Skeletal muscle tissue (tissue), 4 donors: ENCODE data around the gene AGPAT3. TPM values are rescaled to one million over a fixed set of nuclear protein-coding genes. Genes with fewer than 3 reads are reported as not detected.
A peak's percentile ranks its signal among the peaks of the same experiment; 100 is the strongest.

ENCODE experiments used
- H3K27ac ChIP-seq: one replicate; pipeline ENCODE4 v1.7.0; 2013; ENCODE audit warnings: mild to moderate bottlenecking, low read depth, low read length, inconsistent platforms
- H3K27me3 ChIP-seq, 3 donors: one replicate each; pipeline ENCODE4 v1.7.0; 2013; ENCODE audit warnings: low read length in 3 of 3; ENCODE audit not compliant: control insufficient read depth in 3 of 3, insufficient read depth in 3 of 3
- H3K36me3 ChIP-seq, 3 donors: one replicate each; pipeline ENCODE4 v1.7.0; 2013; ENCODE audit warnings: low read length in 3 of 3; ENCODE audit not compliant: control insufficient read depth in 3 of 3, insufficient read depth in 3 of 3
- H3K4me1 ChIP-seq, 3 donors: one replicate each; pipeline ENCODE4 v1.7.0; 2013; ENCODE audit warnings: low read length in 3 of 3, mild to moderate bottlenecking in 3 of 3; ENCODE audit not compliant: control insufficient read depth in 3 of 3, insufficient read depth in 3 of 3
- H3K4me3 ChIP-seq, 3 donors: one replicate each; pipeline ENCODE4 v1.7.0; 2013; ENCODE audit warnings: low read length in 3 of 3
- H3K9ac ChIP-seq, 3 donors: one replicate each; pipeline ENCODE4 v1.7.0; 2013; ENCODE audit warnings: low read length in 3 of 3, mild to moderate bottlenecking in 3 of 3, moderate library complexity in 2 of 3, low read depth in 1 of 3
- H3K9me3 ChIP-seq, 3 donors: one replicate each; pipeline ENCODE4 v1.7.0; 2013; ENCODE audit warnings: low read length in 3 of 3; ENCODE audit not compliant: control insufficient read depth in 3 of 3
- total RNA-seq: library from RNA; depleted of rRNA; stranded (reverse); fragments of >200 nt; gene quantifications from one replicate; pipeline ENCODE4 v1.2.3, GENCODE V29; 2014
- donor health status: Osteomylitis.

The AGPAT3 gene
- total RNA-seq, 1 donor from 2014 or later: 16.7 TPM

DNA sequence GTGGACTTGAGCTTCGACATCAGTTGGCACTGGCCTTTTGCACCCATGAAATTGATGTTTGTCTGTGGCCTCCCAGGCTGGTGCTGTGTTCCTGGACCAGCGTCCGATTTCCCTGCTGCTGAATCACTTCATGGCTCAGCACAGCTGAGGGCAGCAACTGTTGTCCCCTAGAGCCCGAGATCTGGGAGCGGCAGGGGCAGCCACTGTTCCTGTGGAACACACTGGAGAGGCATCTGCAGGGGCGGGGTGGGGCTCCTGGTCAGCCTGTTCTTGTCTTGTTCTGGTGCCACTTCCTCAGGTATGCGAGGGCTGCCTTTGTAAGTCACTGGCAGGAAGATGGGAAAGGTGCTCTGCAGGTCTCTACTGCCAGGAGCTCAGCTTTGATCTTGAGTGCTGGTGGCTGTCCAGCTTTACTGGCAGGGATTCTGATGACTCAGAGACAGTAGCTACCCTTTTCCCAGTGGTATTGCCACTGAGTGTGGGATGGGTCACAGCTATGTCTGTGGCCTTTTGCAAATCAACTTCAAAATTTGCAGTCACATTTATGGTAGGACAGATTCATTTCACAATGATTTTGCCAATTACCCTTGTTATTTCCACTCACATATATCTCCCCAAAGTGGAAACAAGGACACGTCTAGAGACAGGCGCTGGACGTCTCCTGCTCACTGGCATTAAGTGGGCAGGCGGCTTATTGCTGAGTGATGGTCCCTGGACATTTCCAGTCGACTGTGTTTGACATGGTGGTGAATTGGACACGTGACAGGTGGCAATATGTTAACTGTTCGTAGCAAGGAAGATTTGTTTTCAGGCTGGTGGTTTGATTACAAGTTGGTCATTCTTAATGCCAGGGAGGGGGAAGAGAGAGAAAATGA, 15.3 kb downstream of the AGPAT3 start:
- Histone ChIP-seq H3K27ac (peak overlapping the region; percentile 69), H3K9ac (peak overlapping the region in 2 of 3 donors; percentile 57 to 59)

DNA sequence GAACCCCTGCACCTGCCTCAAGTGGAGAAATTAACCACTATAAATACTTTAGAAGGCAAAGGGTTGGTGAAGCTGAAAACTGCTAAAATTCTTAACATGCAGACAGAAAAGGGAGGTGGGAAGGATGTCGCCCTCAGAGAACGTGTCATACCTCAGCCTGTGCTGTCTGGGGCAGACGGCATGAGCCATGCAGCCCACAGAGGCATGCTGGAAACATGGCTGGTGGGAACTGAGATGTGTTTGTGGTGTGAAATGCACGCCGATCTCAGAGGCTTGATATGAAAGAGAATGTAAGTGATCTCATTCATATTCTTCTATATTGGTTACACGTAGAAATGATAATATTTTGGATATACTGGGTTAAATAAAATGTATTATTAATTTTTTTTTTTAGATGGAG, 16.3 kb downstream of the AGPAT3 start:
- no peaks in the 10 kb centered on the region for H3K27me3 ChIP-seq
- no peak overlapping the region for H3K4me3 ChIP-seq
- H3K9me3 ChIP-seq: no peaks in the 10 kb centered on the region
- no peak overlapping the region for H3K27ac ChIP-seq
- peaks cover 0 to 6% (median 5%) of the 10 kb centered on the region in 3 donors for H3K36me3 ChIP-seq
- no peak overlapping the region for H3K9ac ChIP-seq
- H3K4me1 ChIP-seq: peaks cover 21 to 45% (median 37%) of the 10 kb centered on the region in 3 donors

More for the DNA sequence above, 15.3 kb downstream of the AGPAT3 start:
- H3K9me3 ChIP-seq: no peaks in the 10 kb centered on the region
- H3K36me3 ChIP-seq: peaks cover 0 to 6% (median 5%) of the 10 kb centered on the region in 3 donors
- H3K4me3 ChIP-seq: peak overlapping the region in 1 of 3 donors; percentile 53
- H3K4me1 ChIP-seq: peaks cover 21 to 41% (median 34%) of the 10 kb centered on the region in 3 donors
- H3K27me3 ChIP-seq: no peaks in the 10 kb centered on the region

DNA sequence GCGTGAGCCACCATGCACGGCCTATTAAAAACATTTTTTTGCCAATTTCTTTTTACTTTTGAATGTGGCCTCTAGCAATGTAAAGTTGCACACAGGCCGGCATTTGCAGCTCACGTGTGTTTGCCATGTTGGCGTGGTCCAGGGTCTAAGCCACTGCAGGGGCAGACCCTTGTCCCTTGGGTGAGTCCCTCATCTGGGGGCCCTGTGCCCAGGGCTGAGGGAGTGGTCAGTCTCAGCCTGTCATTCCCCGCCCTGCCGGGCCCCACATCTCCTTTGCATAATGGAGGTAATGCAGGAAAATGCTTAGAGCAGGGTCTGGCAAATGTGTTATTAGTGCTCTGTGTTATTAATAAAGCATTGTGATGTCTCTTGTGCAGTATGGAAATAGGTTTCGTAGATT, 16.9 kb downstream of the AGPAT3 start:
- H3K4me3 ChIP-seq: no peak overlapping the region
- H3K9ac ChIP-seq: no peak overlapping the region
- H3K27ac ChIP-seq: no peak overlapping the region
- H3K9me3 ChIP-seq: no peaks in the 10 kb centered on the region
- H3K4me1 ChIP-seq: peaks cover 21 to 45% (median 35%) of the 10 kb centered on the region in 3 donors
- H3K27me3 ChIP-seq: no peaks in the 10 kb centered on the region
- H3K36me3 ChIP-seq: peaks cover 0 to 6% (median 5%) of the 10 kb centered on the region in 3 donors

DNA sequence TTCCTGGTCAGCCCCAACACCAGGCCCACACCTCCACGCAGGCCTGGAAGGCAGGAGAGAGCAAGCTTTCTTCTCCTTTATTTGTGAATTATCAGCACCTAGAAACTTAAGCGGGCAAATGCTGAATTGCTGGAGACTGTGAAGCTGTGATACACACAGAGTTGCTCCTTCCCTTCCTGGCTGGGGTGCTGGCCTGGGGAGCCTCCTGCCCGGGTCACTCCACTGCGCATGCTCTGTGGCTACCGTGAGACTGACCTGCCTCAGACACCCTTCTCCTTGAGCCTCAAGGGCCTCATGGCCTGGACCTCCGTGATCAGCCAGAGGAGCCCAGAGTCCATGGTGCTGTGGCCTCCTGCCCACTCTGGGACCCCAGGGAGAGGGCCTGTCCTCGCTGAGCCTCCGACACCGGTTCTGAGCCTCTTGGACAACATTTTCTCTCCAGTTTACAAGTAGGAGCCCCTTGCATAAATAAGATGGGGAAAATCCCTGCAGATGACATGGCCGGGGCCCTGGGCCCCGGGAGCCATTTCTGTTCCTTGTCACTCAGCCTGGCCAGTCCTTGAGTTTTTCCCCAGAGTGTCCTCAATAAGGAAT, 18.0 kb downstream of the AGPAT3 start:
- Histone ChIP-seq H3K36me3 (peaks cover 0 to 8% (median 4%) of the 10 kb centered on the region in 3 donors), H3K9ac (no peak overlapping the region), H3K9me3 (no peaks in the 10 kb centered on the region), H3K4me3 (no peak overlapping the region), H3K27me3 (no peaks in the 10 kb centered on the region), H3K27ac (no peak overlapping the region), H3K4me1 (peaks cover 21 to 45% (median 35%) of the 10 kb centered on the region in 3 donors)

DNA sequence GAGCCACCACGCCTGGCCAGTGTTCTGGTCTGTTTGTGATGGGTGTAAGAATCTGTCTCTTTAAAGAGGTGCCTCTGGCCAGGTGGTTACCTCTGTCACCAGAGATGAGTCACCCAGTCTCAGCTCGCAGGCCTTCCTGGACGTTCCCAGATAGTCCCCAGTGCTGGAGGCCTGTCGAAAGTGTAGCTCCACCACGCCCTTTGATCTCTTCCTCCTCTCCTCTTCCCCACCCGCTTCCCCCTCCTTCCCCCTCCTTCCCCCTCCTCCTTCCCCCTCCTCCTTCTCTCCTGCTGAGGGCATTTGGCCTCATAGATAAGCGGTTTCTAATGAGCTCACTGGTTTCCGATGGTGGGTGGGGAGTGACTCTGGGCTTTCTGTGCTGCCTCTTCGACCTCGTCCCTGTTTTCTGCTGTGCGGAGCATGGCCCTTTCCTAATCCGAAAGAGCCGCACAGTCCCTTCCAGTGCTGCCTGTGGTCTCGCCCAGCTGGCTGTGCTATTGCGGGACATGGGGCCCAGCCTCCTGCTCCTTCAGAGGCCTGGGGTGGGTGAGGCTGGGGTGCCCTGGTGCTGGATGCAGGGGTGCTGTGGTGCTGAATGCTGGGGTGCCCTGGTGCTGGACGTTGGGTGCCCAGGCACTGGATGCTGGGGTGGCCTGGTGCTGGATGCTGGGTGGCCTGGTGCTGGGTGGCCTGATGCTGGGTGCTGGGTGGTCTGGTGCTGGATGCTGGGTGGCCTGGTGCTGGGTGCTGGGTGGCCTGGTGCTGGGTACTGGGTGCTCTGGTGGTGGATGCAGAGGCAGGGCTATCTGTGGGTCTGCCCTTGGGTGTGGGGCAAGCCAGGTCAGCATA, 19.2 kb downstream of the AGPAT3 start:
- H3K36me3 ChIP-seq: peaks cover 0 to 6% (median 0%) of the 10 kb centered on the region in 3 donors
- no peaks in the 10 kb centered on the region for H3K27me3 ChIP-seq
- no peak overlapping the region for H3K27ac ChIP-seq
- H3K9ac ChIP-seq: peak overlapping the region in 1 of 3 donors; percentile 16
- peaks cover 20 to 43% (median 34%) of the 10 kb centered on the region in 3 donors for H3K4me1 ChIP-seq
- no peaks in the 10 kb centered on the region for H3K9me3 ChIP-seq
- no peak overlapping the region for H3K4me3 ChIP-seq

DNA sequence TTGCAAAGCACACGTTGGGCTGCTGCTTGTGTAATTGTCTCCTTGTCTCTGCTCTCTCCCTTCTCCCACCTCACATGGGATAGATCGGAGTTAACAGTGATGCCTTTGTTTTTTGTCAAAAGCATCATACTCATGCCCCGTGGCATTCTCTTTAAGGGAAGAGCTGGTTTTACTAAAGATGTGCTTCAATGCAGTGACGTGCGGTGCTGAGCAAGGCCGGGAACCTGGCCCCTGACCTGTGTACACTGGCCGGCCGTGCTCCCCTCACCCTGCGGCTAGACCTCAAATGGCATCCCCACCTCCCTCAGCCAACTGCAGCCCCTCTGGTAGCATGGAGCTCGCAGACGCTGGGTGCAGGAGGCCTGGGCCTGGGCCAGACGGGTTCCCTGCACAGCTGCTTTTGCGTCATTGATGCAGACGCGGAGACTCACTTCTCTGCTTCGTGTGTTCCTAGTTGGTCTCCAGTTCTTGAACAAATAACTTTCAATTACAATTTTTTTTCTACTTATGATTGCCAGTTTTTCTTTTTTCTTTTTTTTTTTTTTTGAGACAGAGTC, 19.9 kb downstream of the AGPAT3 start:
- no peaks in the 10 kb centered on the region for H3K27me3 ChIP-seq
- H3K27ac ChIP-seq: no peak overlapping the region
- H3K4me3 ChIP-seq: no peak overlapping the region
- H3K9ac ChIP-seq: no peak overlapping the region
- H3K36me3 ChIP-seq: peaks cover 0 to 6% (median 0%) of the 10 kb centered on the region in 3 donors
- peaks cover 13 to 36% (median 27%) of the 10 kb centered on the region in 3 donors for H3K4me1 ChIP-seq
- H3K9me3 ChIP-seq: no peaks in the 10 kb centered on the region

DNA sequence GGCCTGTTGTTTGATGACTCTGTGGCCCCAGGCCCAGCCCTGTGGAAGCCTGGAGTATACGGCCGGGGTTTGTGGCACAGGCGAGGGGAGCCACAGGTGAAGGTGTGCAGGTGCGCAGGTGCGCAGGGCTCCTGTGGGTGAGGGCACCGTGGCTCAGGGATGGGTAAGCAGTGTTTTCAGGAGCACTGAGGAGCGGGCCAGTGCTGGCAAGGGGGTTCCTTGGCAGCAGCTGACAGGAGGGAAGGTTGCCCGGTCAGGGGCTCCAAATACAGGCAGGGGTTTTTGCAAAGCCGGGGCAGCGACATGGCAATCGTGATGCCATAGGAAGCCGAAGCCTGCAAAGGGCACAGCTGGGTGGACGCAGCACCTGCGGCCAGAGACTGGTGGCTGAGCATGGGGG, 20.7 kb downstream of the AGPAT3 start:
- peaks cover 0 to 6% (median 0%) of the 10 kb centered on the region in 3 donors for H3K36me3 ChIP-seq
- H3K4me3 ChIP-seq: no peak overlapping the region
- H3K9me3 ChIP-seq: no peaks in the 10 kb centered on the region
- H3K27me3 ChIP-seq: no peaks in the 10 kb centered on the region
- peaks cover 5 to 29% (median 19%) of the 10 kb centered on the region in 3 donors for H3K4me1 ChIP-seq
- no peak overlapping the region for H3K27ac ChIP-seq
- no peak overlapping the region for H3K9ac ChIP-seq

DNA sequence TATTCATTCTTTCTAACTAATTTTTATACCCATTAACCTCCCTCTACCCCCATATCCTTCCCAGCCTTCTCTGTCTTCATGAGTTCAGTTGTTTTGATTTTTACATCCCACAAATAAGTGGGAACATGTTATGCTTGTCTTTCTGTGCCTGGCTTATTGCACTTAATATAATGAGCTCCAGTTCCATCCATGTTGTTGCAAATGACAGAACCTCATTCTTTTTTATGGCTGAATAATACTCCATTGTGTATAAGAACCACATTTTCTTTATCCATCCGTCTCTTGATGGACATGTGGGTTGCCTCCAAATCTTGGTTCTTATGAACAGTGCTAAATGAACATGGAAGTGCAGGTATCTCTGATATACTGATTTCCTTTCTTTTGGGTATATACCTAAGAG, 21.5 kb downstream of the AGPAT3 start:
- H3K36me3 ChIP-seq: peaks cover 0 to 6% (median 0%) of the 10 kb centered on the region in 3 donors
- H3K4me3 ChIP-seq: no peak overlapping the region
- no peak overlapping the region for H3K27ac ChIP-seq
- peaks cover 3 to 25% (median 17%) of the 10 kb centered on the region in 3 donors for H3K4me1 ChIP-seq
- no peaks in the 10 kb centered on the region for H3K27me3 ChIP-seq
- H3K9me3 ChIP-seq: no peaks in the 10 kb centered on the region
- no peak overlapping the region for H3K9ac ChIP-seq

DNA sequence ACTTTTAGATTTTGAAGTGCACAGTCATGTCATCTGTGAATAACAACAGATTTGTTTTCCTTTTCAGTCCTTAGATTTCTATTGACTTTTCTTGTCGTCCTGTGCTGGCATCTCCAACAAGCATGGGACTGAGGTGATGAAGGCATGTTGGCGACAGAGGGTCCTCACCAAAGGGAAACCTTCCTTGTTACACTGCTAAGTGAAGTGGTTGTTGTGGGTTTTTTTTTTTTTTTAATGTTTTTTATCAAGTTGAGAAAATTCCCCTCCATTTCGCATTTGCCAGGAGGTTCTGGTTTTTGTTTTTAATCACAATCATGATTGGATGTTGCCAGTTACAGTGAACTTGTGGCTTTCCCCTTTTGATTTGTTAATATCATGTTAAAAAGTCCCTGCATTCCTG, 24.0 kb downstream of the AGPAT3 start:
- H3K9me3 ChIP-seq: peaks cover 0 to 2% (median 0%) of the 10 kb centered on the region in 3 donors

More for the DNA sequence above, 24.0 kb downstream of the AGPAT3 start:
- Histone ChIP-seq H3K4me1 (peaks cover 8 to 19% (median 14%) of the 10 kb centered on the region in 3 donors), H3K27ac (no peak overlapping the region), H3K4me3 (no peak overlapping the region), H3K27me3 (no peaks in the 10 kb centered on the region), H3K9ac (no peak overlapping the region), H3K36me3 (peaks cover 0 to 3% (median 0%) of the 10 kb centered on the region in 3 donors)
